Mucosa of descending colon (tissue), 3 donors: ENCODE measurements around the gene RIT2. TPM values are rescaled to one million over a fixed set of nuclear protein-coding genes. Genes with fewer than 3 reads are reported as not detected.
"Not testable (repeated sequence)": the region's sequence is repeated elsewhere in the genome, so short reads cannot be mapped to it uniquely, and the experiment has no call there.

Experiments
- ATAC-seq: fragments of 200-7000 bp; cut with Tn5 transposase; one replicate; pipeline ENCODE4 v1.9.1; 2020; ENCODE audit warnings: mild to moderate bottlenecking, moderate library complexity
- DNase-seq, 3 donors: peaks; one replicate each; pipeline ENCODE4 v3.0.0-alpha.2; 2020
- H3K36me3 ChIP-seq: fragments of 200-600 bp; one replicate; pipeline ENCODE4 v1.8.0; 2021; ENCODE audit warnings: low read depth, mild to moderate bottlenecking
- H3K4me1 ChIP-seq: fragments of 200-600 bp; one replicate; pipeline ENCODE4 v1.8.0; 2021; ENCODE audit warnings: low read depth, mild to moderate bottlenecking
- H3K4me3 ChIP-seq: fragments of 200-600 bp; one replicate; pipeline ENCODE4 v1.8.0; 2021; ENCODE audit warnings: mild to moderate bottlenecking
- H3K9me3 ChIP-seq: fragments of 200-600 bp; one replicate; pipeline ENCODE4 v1.8.0; 2021; ENCODE audit warnings: mild to moderate bottlenecking
- CTCF ChIP-seq: fragments of 200-600 bp; IDR thresholded peaks from one replicate; pipeline ENCODE4 v1.8.0; 2022; ENCODE audit warnings: antibody characterized with exemption, mild to moderate bottlenecking
- intact Hi-C, 2 donors: fragments of 100-400 bp; cut with DNase I in 1 of 2; cut with micrococcal nuclease in 1 of 2; formaldehyde crosslinking; loops; one replicate each; pipeline versions ENCODE4 v1.11.0 to v1.11.1; 2022; cut with DNase I, micrococcal nuclease
- total RNA-seq, 3 donors: library from RNA; stranded (reverse); fragmentation: NEBNext Ultra II Directional in 2 of 3; extraction: Animal tissue kit (Norgen Biotek cat#: 25700) in 2 of 3; gene quantifications; one replicate each; pipeline versions ENCODE4 v1.2.1 to v1.2.4, GENCODE V29; 2021 to 2023
- donor health status: DM: no; HTN: no; CAD: no; lungs with moderate emphysema.
- donor health status: DM: no; HTN: no; CAD: no.
- donor health status: DM: no; HTN: yes; CAD: no.

RIT2 gene
- total RNA-seq, 3 donors from 2014 or later: 0.44 TPM; not detected in 2

- intact Hi-C loops: no loop called here
- no peaks in the 10 kb centered on the region for H3K36me3 ChIP-seq
- H3K4me1 ChIP-seq: no peaks in the 10 kb centered on the region
- ATAC-seq (no peak), DNase-seq (no peak)
- no peak for TF ChIP-seq CTCF
- no peaks in the 10 kb centered on the region for H3K9me3 ChIP-seq
- no peak overlapping the region for H3K4me3 ChIP-seq
Measured at GRCh38 chr18:42798606-42799170, 316.8 kb downstream of the RIT2 start.

- H3K36me3 ChIP-seq, DNase-seq, ATAC-seq, H3K4me1 ChIP-seq, H3K9me3 ChIP-seq, H3K4me3 ChIP-seq, intact Hi-C loops: not testable (repeated sequence)
Measured at GRCh38 chr18:42795213-42795789, 320.2 kb downstream of the RIT2 start.

- Histone ChIP-seq H3K4me1 (no peaks in the 10 kb centered on the region), H3K36me3 (no peaks in the 10 kb centered on the region), H3K9me3 (no peaks in the 10 kb centered on the region), H3K4me3 (no peak overlapping the region)
- no peak for TF ChIP-seq CTCF
- DNase-seq: no peak
- ATAC-seq: no peak
- intact Hi-C loops: no loop called here
Measured at GRCh38 chr18:42792731-42793130, 322.8 kb downstream of the RIT2 start.

- H3K9me3 ChIP-seq: no peaks in the 10 kb centered on the region
- no peak for TF ChIP-seq CTCF
- no peak for DNase-seq
Measured at GRCh38 chr18:42784632-42785031, 330.9 kb downstream of the RIT2 start.

GRCh38 chr18:42782929-42783328 lies 332.6 kb downstream of the RIT2 start:
- H3K4me3 ChIP-seq: no peak overlapping the region
- DNase-seq (no peak), ATAC-seq (no peak)
- no peaks in the 10 kb centered on the region for H3K36me3 ChIP-seq
- H3K9me3 ChIP-seq: no peaks in the 10 kb centered on the region
- intact Hi-C loops: no loop called here
- H3K4me1 ChIP-seq: no peaks in the 10 kb centered on the region
- no peak for TF ChIP-seq CTCF

More at GRCh38 chr18:42784632-42785031, 330.9 kb downstream of the RIT2 start:
- no peaks in the 10 kb centered on the region for H3K4me1 ChIP-seq
- no peak for ATAC-seq
- H3K36me3 ChIP-seq: no peaks in the 10 kb centered on the region
- intact Hi-C loops: no loop called here
- H3K4me3 ChIP-seq: no peak overlapping the region

GRCh38 chr18:42781298-42781815 lies 334.1 kb downstream of the RIT2 start:
- Histone ChIP-seq H3K9me3 (no peaks in the 10 kb centered on the region), H3K4me1 (no peaks in the 10 kb centered on the region), H3K4me3 (no peak overlapping the region), H3K36me3 (no peaks in the 10 kb centered on the region)
- no peak for ATAC-seq
- no peak for DNase-seq
- TF ChIP-seq CTCF: no peak
- intact Hi-C loops: no loop called here
